GM21825 (cell line): Measurements from ENCODE around the gene C11orf24.
A peak's percentile ranks its signal among the peaks of the same experiment; 100 is the strongest.

Experiments
- ATAC-seq: cut with Tn5 transposase; IDR thresholded peaks from one replicate; pipeline ENCODE4 v1.9.1; 2021; ENCODE audit warnings: mild to moderate bottlenecking, moderate library complexity; ENCODE audit not compliant: unreplicated experiment

C11orf24 gene

GRCh38 chr11:68212421-68213134 is 59.2 kb downstream of the C11orf24 start:
- peak; percentile 47 for ATAC-seq

DNA sequence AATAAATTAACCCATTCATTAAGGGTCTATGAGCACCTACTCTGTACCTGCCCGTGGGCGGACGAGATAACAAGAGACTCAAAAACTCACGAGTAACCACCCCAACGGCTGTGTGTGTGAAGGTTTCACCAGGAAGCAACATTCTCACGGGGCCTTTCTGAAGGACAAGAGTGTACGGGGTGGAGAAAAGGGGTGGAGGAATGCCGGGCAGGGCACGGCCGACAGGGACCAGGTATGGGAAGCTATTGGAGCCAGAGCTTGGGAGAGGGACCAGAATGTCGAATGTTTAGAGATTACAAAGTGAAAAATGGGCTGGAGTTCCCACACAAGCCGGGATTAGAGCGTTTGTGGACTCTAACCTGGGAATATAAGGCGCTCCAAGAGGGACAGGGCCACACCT is 60.2 kb downstream of the C11orf24 start:
- no peak for ATAC-seq
